KOPT-K1 (cell line): ENCODE measurements around the gene GPM6B.

Experiments
- H3K27ac ChIP-seq: fragments of 200-600 bp; sonication (generic); 2 replicates; pipeline ENCODE4 v1.5.1; 2016; ENCODE audit warnings: antibody characterized with exemption, mild to moderate bottlenecking, low read depth, low read length; ENCODE audit not compliant: poor library complexity, severe bottlenecking
- H3K36me3 ChIP-seq: fragments of 200-600 bp; sonication (generic); 2 replicates; pipeline ENCODE4 v1.5.1; 2017; ENCODE audit warnings: antibody characterized with exemption, mild to moderate bottlenecking, low read length, moderate library complexity; ENCODE audit not compliant: insufficient read depth
- H3K9me3 ChIP-seq: fragments of 200-600 bp; sonication (generic); 2 replicates; pipeline ENCODE4 v1.5.1; 2017; ENCODE audit warnings: antibody characterized with exemption, low read length, mild to moderate bottlenecking; ENCODE audit not compliant: insufficient read depth, poor library complexity, severe bottlenecking

GPM6B gene

GRCh38 chrX:13834355-13834754 is 17.5 kb upstream of the GPM6B start:
- Histone ChIP-seq H3K27ac (no peak overlapping the region), H3K36me3 (no peaks in the 10 kb centered on the region), H3K9me3 (no peaks in the 10 kb centered on the region)

GRCh38 chrX:13829983-13830382 is 13.1 kb upstream of the GPM6B start:
- H3K9me3 ChIP-seq, result no peaks in the 10 kb centered on the region
- no peaks in the 10 kb centered on the region for H3K36me3 ChIP-seq
- H3K27ac ChIP-seq, result no peak overlapping the region

- Histone ChIP-seq H3K36me3 (no peaks in the 10 kb centered on the region), H3K27ac (no peak overlapping the region), H3K9me3 (no peaks in the 10 kb centered on the region)
These were observed 11.5 kb upstream of the GPM6B start for GRCh38 chrX:13828392-13828791.

- Histone ChIP-seq H3K36me3 (no peaks in the 10 kb centered on the region), H3K9me3 (no peaks in the 10 kb centered on the region), H3K27ac (no peak overlapping the region)
These were observed 10.6 kb upstream of the GPM6B start for GRCh38 chrX:13827298-13828090.

GRCh38 chrX:13826770-13827169 is 9.9 kb upstream of the GPM6B start:
- no peak overlapping the region for H3K27ac ChIP-seq

GRCh38 chrX:13825178-13825762 is 8.4 kb upstream of the GPM6B start:
- no peaks in the 10 kb centered on the region for H3K9me3 ChIP-seq
- no peak overlapping the region for H3K27ac ChIP-seq
- H3K36me3 ChIP-seq, result no peaks in the 10 kb centered on the region

More at GRCh38 chrX:13826770-13827169, 9.9 kb upstream of the GPM6B start:
- Histone ChIP-seq H3K9me3 (no peaks in the 10 kb centered on the region), H3K36me3 (no peaks in the 10 kb centered on the region)

GRCh38 chrX:13824746-13825145 is 7.9 kb upstream of the GPM6B start:
- Histone ChIP-seq H3K27ac (no peak overlapping the region), H3K36me3 (no peaks in the 10 kb centered on the region)

GRCh38 chrX:13821738-13822137 is 4.8 kb upstream of the GPM6B start:
- H3K27ac ChIP-seq, result no peak overlapping the region
- no peaks in the 10 kb centered on the region for H3K9me3 ChIP-seq
- no peaks in the 10 kb centered on the region for H3K36me3 ChIP-seq

More at GRCh38 chrX:13824746-13825145, 7.9 kb upstream of the GPM6B start:
- no peaks in the 10 kb centered on the region for H3K9me3 ChIP-seq

GRCh38 chrX:13816176-13816575 is 717 bp downstream of the GPM6B start:
- no peaks in the 10 kb centered on the region for H3K9me3 ChIP-seq
- H3K27ac ChIP-seq, result no peak overlapping the region
- H3K36me3 ChIP-seq, result no peaks in the 10 kb centered on the region

- Histone ChIP-seq H3K36me3 (no peaks in the 10 kb centered on the region), H3K27ac (no peak overlapping the region), H3K9me3 (no peaks in the 10 kb centered on the region)
These were observed 1.2 kb downstream of the GPM6B start for GRCh38 chrX:13815664-13816063.

- H3K27ac ChIP-seq, result no peak overlapping the region
These were observed 8.0 kb downstream of the GPM6B start for GRCh38 chrX:13808865-13809264.

GRCh38 chrX:13808293-13808692 is 8.6 kb downstream of the GPM6B start:
- Histone ChIP-seq H3K36me3 (no peaks in the 10 kb centered on the region), H3K27ac (no peak overlapping the region), H3K9me3 (no peaks in the 10 kb centered on the region)

More at GRCh38 chrX:13808865-13809264, 8.0 kb downstream of the GPM6B start:
- Histone ChIP-seq H3K36me3 (no peaks in the 10 kb centered on the region), H3K9me3 (no peaks in the 10 kb centered on the region)

- no peaks in the 10 kb centered on the region for H3K36me3 ChIP-seq
These were observed 11.7 kb downstream of the GPM6B start for GRCh38 chrX:13805241-13805640.

GRCh38 chrX:13803116-13803515 is 13.8 kb downstream of the GPM6B start:
- no peak overlapping the region for H3K27ac ChIP-seq

More at GRCh38 chrX:13805241-13805640, 11.7 kb downstream of the GPM6B start:
- Histone ChIP-seq H3K27ac (no peak overlapping the region), H3K9me3 (no peaks in the 10 kb centered on the region)

GRCh38 chrX:13798184-13798583 is 18.7 kb downstream of the GPM6B start:
- no peaks in the 10 kb centered on the region for H3K36me3 ChIP-seq
- H3K9me3 ChIP-seq, result no peaks in the 10 kb centered on the region
- no peak overlapping the region for H3K27ac ChIP-seq

More at GRCh38 chrX:13803116-13803515, 13.8 kb downstream of the GPM6B start:
- H3K9me3 ChIP-seq, result no peaks in the 10 kb centered on the region
- no peaks in the 10 kb centered on the region for H3K36me3 ChIP-seq

- H3K9me3 ChIP-seq, result no peaks in the 10 kb centered on the region
- H3K36me3 ChIP-seq, result no peaks in the 10 kb centered on the region
- H3K27ac ChIP-seq, result no peak overlapping the region
These were observed 19.4 kb downstream of the GPM6B start for GRCh38 chrX:13797512-13797911.
